D721Med (cell line): ENCODE data around the gene PGAP3.

Experiments used
- DNase-seq: peaks from one replicate; pipeline ENCODE4 v3.0.0; 2011; ENCODE audit warnings: low spot score; ENCODE audit not compliant: insufficient read length
- FAIRE-seq: peaks from 2 replicates; lab custom pipeline; 2011; peaks lifted over from hg19 to GRCh38; lab: Jason Lieb, UNC
- CTCF ChIP-seq: IDR thresholded peaks from 2 replicates; pipeline ENCODE4 v1.5.1; 2012; ENCODE audit warnings: mild to moderate bottlenecking, control low read depth; ENCODE audit not compliant: insufficient read depth; ENCODE audit errors: missing control alignments

Gene PGAP3

GRCh38 chr17:39667262-39667944 lies 20.5 kb downstream of the PGAP3 start:
- TF ChIP-seq CTCF = no peak

GRCh38 chr17:39666601-39667261 lies 21.1 kb downstream of the PGAP3 start:
- no peak for DNase-seq
- FAIRE-seq = no peak
- no peak for TF ChIP-seq CTCF

More at GRCh38 chr17:39667262-39667944, 20.5 kb downstream of the PGAP3 start:
- no peak for DNase-seq
- FAIRE-seq = no peak

DNA sequence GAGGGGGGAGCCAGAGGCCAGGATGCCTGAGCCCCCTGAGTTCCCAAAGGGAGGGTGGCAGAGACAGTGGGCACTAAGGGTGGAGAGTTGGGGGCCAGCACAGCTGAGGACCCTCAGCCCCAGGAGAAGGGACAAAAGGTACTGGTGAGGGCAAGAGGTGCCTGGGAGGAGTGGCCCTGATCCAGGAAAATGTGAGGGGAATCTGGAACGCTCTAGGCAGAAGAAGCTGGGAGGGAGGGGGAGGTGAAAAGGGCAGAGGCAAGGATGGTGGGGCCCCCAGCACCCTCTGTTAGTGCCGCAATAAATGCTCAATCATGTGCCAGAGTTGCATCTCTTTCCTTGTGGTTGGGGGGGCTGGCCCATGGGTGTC lies 21.6 kb downstream of the PGAP3 start:
- no peak for FAIRE-seq
- no peak for DNase-seq
- no peak for TF ChIP-seq CTCF

DNA sequence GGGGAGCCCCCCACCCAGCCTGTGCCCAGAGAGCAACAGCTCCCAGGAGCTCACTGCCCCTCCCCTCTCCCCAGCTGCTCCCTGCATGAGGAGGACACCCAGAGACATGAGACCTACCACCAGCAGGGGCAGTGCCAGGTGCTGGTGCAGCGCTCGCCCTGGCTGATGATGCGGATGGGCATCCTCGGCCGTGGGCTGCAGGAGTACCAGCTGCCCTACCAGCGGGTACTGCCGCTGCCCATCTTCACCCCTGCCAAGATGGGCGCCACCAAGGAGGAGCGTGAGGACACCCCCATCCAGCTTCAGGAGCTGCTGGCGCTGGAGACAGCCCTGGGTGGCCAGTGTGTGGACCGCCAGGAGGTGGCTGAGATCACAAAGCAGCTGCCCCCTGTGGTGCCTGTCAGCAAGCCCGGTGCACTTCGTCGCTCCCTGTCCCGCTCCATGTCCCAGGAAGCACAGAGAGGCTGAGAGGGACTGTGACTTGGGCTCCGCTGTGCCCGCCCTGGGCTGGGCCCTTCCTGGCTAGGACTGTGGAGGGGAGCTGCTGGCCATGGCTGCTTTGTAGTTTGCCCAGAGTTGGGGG lies 22.1 kb downstream of the PGAP3 start:
- FAIRE-seq = no peak
- no peak for DNase-seq

GRCh38 chr17:39664581-39665561 lies 23.0 kb downstream of the PGAP3 start, which contains the start of gene TCAP:
TCAP (plus strand) TSS chr17:39665349; CDS start chr17:39665360, 11 bp downstream.
- TF ChIP-seq CTCF = no peak
- FAIRE-seq (no peak), DNase-seq (no peak)

More for the DNA sequence above, 22.1 kb downstream of the PGAP3 start:
- no peak for TF ChIP-seq CTCF

- FAIRE-seq (no peak), DNase-seq (no peak)
- no peak for TF ChIP-seq CTCF
These were observed 23.9 kb downstream of the PGAP3 start for GRCh38 chr17:39663688-39664580.
